ENCODE data around the gene TMEM125.

GRCh38 chr1:43274125-43274803, 4.5 kb downstream of the TMEM125 start:
- TF ChIP-seq ZBTB1 (CRISPR knock-in tag; IDR thresholded peaks at IDR 0.05; ENCODE audit: borderline replicate concordance, low read depth) (no peak), CBFB (CRISPR knock-in tag; IDR thresholded peaks at IDR 0.05) (no peak), E2F8 (IDR thresholded peaks at IDR 0.05; ENCODE audit: low read depth, partially characterized antibody) (no peak), NCOR1 (IDR thresholded peaks at IDR 0.05) (no peak), POLR3A (IDR thresholded peaks at IDR 0.05; ENCODE audit: borderline replicate concordance, extremely low read depth, insufficient read depth, insufficient read length) (no peak), THAP12 (CRISPR knock-in tag; IDR thresholded peaks at IDR 0.05) (no peak), SREBF2 (CRISPR knock-in tag; IDR thresholded peaks at IDR 0.05) (no peak), RBFOX2 (IDR thresholded peaks at IDR 0.05; ENCODE audit: low read depth, low read length) (peak; percentile 46), POLR2B (IDR thresholded peaks at IDR 0.05; ENCODE audit: low read depth, partially characterized antibody) (no peak)
- TF ChIP-seq, protein P1, sequence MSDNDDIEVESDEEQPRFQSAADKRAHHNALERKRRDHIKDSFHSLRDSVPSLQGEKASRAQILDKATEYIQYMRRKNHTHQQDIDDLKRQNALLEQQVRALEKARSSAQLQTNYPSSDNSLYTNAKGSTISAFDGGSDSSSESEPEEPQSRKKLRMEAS (CRISPR knock-in tag; IDR thresholded peaks at IDR 0.05) = no peak
- TF ChIP-seq, protein P2, sequence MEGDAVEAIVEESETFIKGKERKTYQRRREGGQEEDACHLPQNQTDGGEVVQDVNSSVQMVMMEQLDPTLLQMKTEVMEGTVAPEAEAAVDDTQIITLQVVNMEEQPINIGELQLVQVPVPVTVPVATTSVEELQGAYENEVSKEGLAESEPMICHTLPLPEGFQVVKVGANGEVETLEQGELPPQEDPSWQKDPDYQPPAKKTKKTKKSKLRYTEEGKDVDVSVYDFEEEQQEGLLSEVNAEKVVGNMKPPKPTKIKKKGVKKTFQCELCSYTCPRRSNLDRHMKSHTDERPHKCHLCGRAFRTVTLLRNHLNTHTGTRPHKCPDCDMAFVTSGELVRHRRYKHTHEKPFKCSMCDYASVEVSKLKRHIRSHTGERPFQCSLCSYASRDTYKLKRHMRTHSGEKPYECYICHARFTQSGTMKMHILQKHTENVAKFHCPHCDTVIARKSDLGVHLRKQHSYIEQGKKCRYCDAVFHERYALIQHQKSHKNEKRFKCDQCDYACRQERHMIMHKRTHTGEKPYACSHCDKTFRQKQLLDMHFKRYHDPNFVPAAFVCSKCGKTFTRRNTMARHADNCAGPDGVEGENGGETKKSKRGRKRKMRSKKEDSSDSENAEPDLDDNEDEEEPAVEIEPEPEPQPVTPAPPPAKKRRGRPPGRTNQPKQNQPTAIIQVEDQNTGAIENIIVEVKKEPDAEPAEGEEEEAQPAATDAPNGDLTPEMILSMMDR (IDR thresholded peaks at IDR 0.05 in 2 of 3, conservative IDR thresholded peaks at IDR 0.05 in 1 of 3; ENCODE audit: insufficient read depth in 2 of 3, low read depth in 1 of 3, low read length in 3 of 3) = no peak
